ENCODE measurements around the gene CFAP99. TPM values are rescaled to one million over a fixed set of nuclear protein-coding genes. Genes with fewer than 3 reads are reported as not detected.

The CFAP99 gene
- total and polyA plus RNA-seq, 9 of the 15 experiments (the other 6 are each of a cell fraction or from before 2014, with no cell fraction given) = 0.07 to 0.18 (median 0.09) TPM; not detected in 6

GRCh38 chr4:2418650-2419571, at the start of gene CFAP99 (continued):
- TF ChIP-seq ZNF197 (CRISPR knock-in tag; IDR thresholded peaks at IDR 0.05; ENCODE audit: low read depth) (peak; percentile 96), ETS1 (conservative IDR thresholded peaks at IDR 0.05; ENCODE audit: control insufficient read depth, low read depth, low read length) (peak; percentile 100), RCOR1 (IDR thresholded peaks at IDR 0.05; ENCODE audit: borderline replicate concordance in 1 of 2, low read depth in 2 of 2, low read length in 2 of 2) (peak in 1 of 2 experiments; percentile 27; a peak in 1 of 4 replicates), FOS (IDR thresholded peaks at IDR 0.05; ENCODE audit: extremely low read depth, insufficient read length) (no peak), NRF1 (conservative IDR thresholded peaks at IDR 0.05 in 1 of 2, IDR thresholded peaks at IDR 0.05 in 1 of 2) (peak; percentile 62 to 66), ZNF766 (CRISPR knock-in tag; conservative IDR thresholded peaks at IDR 0.05) (peak; percentile 96), GABPA (tag; conservative IDR thresholded peaks at IDR 0.05; ENCODE audit: low read depth) (peak; percentile 62), YY1 (IDR thresholded peaks at IDR 0.05; ENCODE audit: borderline replicate concordance in 1 of 3, control insufficient read depth in 1 of 3, extremely low read depth in 1 of 3, insufficient read depth in 3 of 3, insufficient read length in 1 of 3, insufficient replicate concordance in 2 of 3, low read depth in 1 of 3, low read length in 2 of 3) (peak in 2 of 3 experiments; percentile 84 to 88), OTX1 (CRISPR knock-in tag; IDR thresholded peaks at IDR 0.05) (peak; percentile 9; the same call in 1 of the 2 replicates), DACH1 (IDR thresholded peaks at IDR 0.05; ENCODE audit: partially characterized antibody) (peak; percentile 18), EGR1 (conservative IDR thresholded peaks at IDR 0.05) (peak; percentile 68), STAT6 (CRISPR knock-in tag; IDR thresholded peaks at IDR 0.05) (0 out of 2 replicates have a peak, but pooled peaks have one; percentile 22), RNF2 (IDR thresholded peaks at IDR 0.05) (no peak), GTF2E2 (tag; IDR thresholded peaks at IDR 0.05) (no peak), ZBTB12 (CRISPR knock-in tag; IDR thresholded peaks at IDR 0.05) (peak; percentile 92), ZNF740 (CRISPR knock-in tag; IDR thresholded peaks at IDR 0.05) (0 out of 2 replicates have a peak, but pooled peaks have one; percentile 13), ZNF740 (tag; IDR thresholded peaks at IDR 0.05) (no peak), HDAC1 (IDR thresholded peaks at IDR 0.05) (peak in 1 of 2 experiments; percentile 95; a peak in 2 of 4 replicates), ZNF174 (CRISPR knock-in tag; IDR thresholded peaks at IDR 0.05) (no peak)

All from K562 (cell line).